Measurements from ENCODE around the gene KRTAP2-2. TPM values are rescaled to one million over a fixed set of nuclear protein-coding genes. Genes with fewer than 3 reads are reported as not detected.
"Not testable (repeated sequence)": the region's sequence is repeated elsewhere in the genome, so short reads cannot be mapped to it uniquely, and the experiment has no call there.

KRTAP2-2 gene
- total and polyA plus RNA-seq, 2 donors (not counting 3 experiments of a cell fraction or from before 2014, with no cell fraction given) = not detected

DNA sequence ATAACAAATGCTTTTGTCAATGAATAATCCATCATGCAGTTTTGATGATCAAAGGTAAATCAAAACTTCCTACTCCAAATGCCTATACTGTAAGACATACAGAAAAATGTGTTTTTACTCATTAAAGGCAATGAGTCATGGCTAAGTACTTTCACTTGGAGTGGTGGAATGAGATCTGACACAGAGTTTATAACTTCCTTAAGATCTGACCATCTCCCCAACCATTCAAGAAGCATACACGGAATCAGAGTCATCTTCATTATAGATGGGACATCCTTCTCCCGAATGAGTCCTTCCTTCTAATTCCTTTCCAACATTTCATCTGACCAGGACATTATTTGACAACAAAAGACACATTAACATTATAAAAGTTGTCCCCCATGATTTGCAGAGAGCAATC lies 28.4 kb upstream of the KRTAP2-2 start:
- intact Hi-C loops (cut with micrococcal nuclease); dilution Hi-C loops (cut with MboI; ENCODE audit: extremely low pct_ligation_motif_present, low sequenced_read_pairs); POLR2A ChIA-PET; H3K36me3 ChIP-seq (ENCODE audit: control insufficient read depth in 2 of 2, extremely low read depth in 1 of 2, insufficient read depth in 2 of 2, low read length in 2 of 2); BruUV-seq (replicated peaks); H2AFZ ChIP-seq (ENCODE audit: low read depth, low read length); H3K9me1 ChIP-seq (replicated peaks; ENCODE audit: control insufficient read depth, extremely low read depth, insufficient read depth, low read length); H3K9me3 ChIP-seq (replicated peaks; ENCODE audit: control insufficient read depth, insufficient read depth, low read length); H3K4me3 ChIP-seq (replicated peaks in 1 of 3; ENCODE audit: insufficient read depth in 1 of 3, low read depth in 1 of 3, low read length in 3 of 3); DNase-seq (ENCODE audit: low read depth, low spot score); H3K9ac ChIP-seq (replicated peaks; ENCODE audit: extremely low read depth, insufficient read depth, low read length); H3K27me3 ChIP-seq (ENCODE audit: control insufficient read depth in 2 of 2, insufficient read depth in 2 of 2, low read length in 2 of 2); H3K79me2 ChIP-seq (ENCODE audit: control insufficient read depth, insufficient read depth, low read length); CTCF ChIA-PET; H3K4me2 ChIP-seq (ENCODE audit: insufficient read depth, low read length); H4K20me1 ChIP-seq (replicated peaks; ENCODE audit: control insufficient read depth, extremely low read depth, insufficient read depth, low read length); H3K27ac ChIP-seq (ENCODE audit: insufficient read depth, low read depth, low read length); H3K4me1 ChIP-seq (ENCODE audit: control insufficient read depth, extremely low read depth, insufficient read depth, low read length): not testable (repeated sequence)
- TF ChIP-seq FOS (IDR thresholded peaks at IDR 0.05; ENCODE audit: borderline replicate concordance, insufficient read depth, low read length) = peak; percentile 25
- peak; percentile 81 for FAIRE-seq

DNA sequence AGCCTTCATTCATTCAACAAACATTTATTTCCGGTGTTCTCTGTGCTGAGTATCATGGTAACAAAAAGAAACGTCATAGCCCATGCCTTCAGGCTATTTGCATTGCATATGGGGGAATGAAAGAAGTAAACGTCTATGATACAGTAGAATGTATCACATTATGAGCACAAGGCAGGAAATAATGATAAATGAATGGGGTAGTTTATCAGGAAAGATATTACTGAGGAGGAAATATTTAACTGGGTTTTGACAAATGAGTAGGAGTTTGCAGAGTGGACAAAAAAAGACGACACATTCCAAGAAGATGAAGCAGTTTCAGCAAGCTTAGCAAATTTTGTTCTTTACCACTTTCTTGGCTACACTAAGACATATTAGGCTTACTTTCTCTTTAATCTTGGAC lies 27.6 kb upstream of the KRTAP2-2 start:
- H4K20me1 ChIP-seq (replicated peaks; ENCODE audit: control insufficient read depth, extremely low read depth, insufficient read depth, low read length) = no peaks in the 10 kb centered on the region
- H3K9me3 ChIP-seq (replicated peaks; ENCODE audit: control insufficient read depth, insufficient read depth, low read length) = no peaks in the 10 kb centered on the region
- H3K27ac ChIP-seq (ENCODE audit: insufficient read depth, low read depth, low read length) = no peak overlapping the region
- no peak overlapping the region for H2AFZ ChIP-seq (ENCODE audit: low read depth, low read length)
- FAIRE-seq = no peak
- intact Hi-C loops (cut with micrococcal nuclease) = no loop called here
- no peak overlapping the region for H3K4me3 ChIP-seq (replicated peaks in 1 of 3; ENCODE audit: insufficient read depth in 1 of 3, low read depth in 1 of 3, low read length in 3 of 3)
- CTCF ChIA-PET = no interaction called here
- no TSS peak for BruUV-seq (replicated peaks)
- no peak for DNase-seq (ENCODE audit: low read depth, low spot score)
- H3K27me3 ChIP-seq (ENCODE audit: control insufficient read depth in 2 of 2, insufficient read depth in 2 of 2, low read length in 2 of 2) = no peaks in the 10 kb centered on the region
- POLR2A ChIA-PET = no interaction called here
- H3K9ac ChIP-seq (replicated peaks; ENCODE audit: extremely low read depth, insufficient read depth, low read length) = no peak overlapping the region
- no peaks in the 10 kb centered on the region for H3K79me2 ChIP-seq (ENCODE audit: control insufficient read depth, insufficient read depth, low read length)
- TF ChIP-seq POLR2AphosphoS5 (IDR thresholded peaks at IDR 0.05; ENCODE audit: insufficient read depth, low read depth, low read length) (no peak), JUN (IDR thresholded peaks at IDR 0.05; ENCODE audit: borderline replicate concordance, insufficient read depth, insufficient read length, low read depth) (no peak), MYC (IDR thresholded peaks at IDR 0.05; ENCODE audit: low read depth, low read length) (no peak), FOS (IDR thresholded peaks at IDR 0.05; ENCODE audit: borderline replicate concordance, insufficient read depth, low read length) (no peak), GATA2 (IDR thresholded peaks at IDR 0.05; ENCODE audit: insufficient read depth, insufficient read length, low read depth, low read length) (no peak), POLR2A (IDR thresholded peaks at IDR 0.05; ENCODE audit: low read depth, low read length) (no peak), EZH2 (IDR thresholded peaks at IDR 0.05; ENCODE audit: borderline replicate concordance, low read depth, low read length, severe bottlenecking) (no peak)
- TF ChIP-seq, protein P1, sequence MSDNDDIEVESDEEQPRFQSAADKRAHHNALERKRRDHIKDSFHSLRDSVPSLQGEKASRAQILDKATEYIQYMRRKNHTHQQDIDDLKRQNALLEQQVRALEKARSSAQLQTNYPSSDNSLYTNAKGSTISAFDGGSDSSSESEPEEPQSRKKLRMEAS (IDR thresholded peaks at IDR 0.05; ENCODE audit: insufficient read depth, insufficient read length) = no peak
- TF ChIP-seq, protein P2, sequence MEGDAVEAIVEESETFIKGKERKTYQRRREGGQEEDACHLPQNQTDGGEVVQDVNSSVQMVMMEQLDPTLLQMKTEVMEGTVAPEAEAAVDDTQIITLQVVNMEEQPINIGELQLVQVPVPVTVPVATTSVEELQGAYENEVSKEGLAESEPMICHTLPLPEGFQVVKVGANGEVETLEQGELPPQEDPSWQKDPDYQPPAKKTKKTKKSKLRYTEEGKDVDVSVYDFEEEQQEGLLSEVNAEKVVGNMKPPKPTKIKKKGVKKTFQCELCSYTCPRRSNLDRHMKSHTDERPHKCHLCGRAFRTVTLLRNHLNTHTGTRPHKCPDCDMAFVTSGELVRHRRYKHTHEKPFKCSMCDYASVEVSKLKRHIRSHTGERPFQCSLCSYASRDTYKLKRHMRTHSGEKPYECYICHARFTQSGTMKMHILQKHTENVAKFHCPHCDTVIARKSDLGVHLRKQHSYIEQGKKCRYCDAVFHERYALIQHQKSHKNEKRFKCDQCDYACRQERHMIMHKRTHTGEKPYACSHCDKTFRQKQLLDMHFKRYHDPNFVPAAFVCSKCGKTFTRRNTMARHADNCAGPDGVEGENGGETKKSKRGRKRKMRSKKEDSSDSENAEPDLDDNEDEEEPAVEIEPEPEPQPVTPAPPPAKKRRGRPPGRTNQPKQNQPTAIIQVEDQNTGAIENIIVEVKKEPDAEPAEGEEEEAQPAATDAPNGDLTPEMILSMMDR (IDR thresholded peaks at IDR 0.05; ENCODE audit: extremely low read depth in 1 of 2, insufficient read depth in 1 of 2, low read depth in 1 of 2, low read length in 2 of 2) = no peak
- no peak overlapping the region for H3K4me2 ChIP-seq (ENCODE audit: insufficient read depth, low read length)
- dilution Hi-C loops (cut with MboI; ENCODE audit: extremely low pct_ligation_motif_present, low sequenced_read_pairs) = no loop called here
- H3K4me1 ChIP-seq (ENCODE audit: control insufficient read depth, extremely low read depth, insufficient read depth, low read length) = no peaks in the 10 kb centered on the region
- no peaks in the 10 kb centered on the region for H3K9me1 ChIP-seq (replicated peaks; ENCODE audit: control insufficient read depth, extremely low read depth, insufficient read depth, low read length)
- no peaks in the 10 kb centered on the region for H3K36me3 ChIP-seq (ENCODE audit: control insufficient read depth in 2 of 2, extremely low read depth in 1 of 2, insufficient read depth in 2 of 2, low read length in 2 of 2)
